Panc1 (cell line): ENCODE data around the gene KPTN. TPM values are rescaled to one million over a fixed set of nuclear protein-coding genes. Genes with fewer than 3 reads are reported as not detected.

Experiments used
- ATAC-seq: fragments of 200-7000 bp; cut with Tn5 transposase; 2 replicates; pipeline ENCODE4 v1.9.1; 2020; ENCODE audit warnings: mild to moderate bottlenecking, moderate library complexity
- BruUV-seq: library from RNA; stranded (reverse); fragments of 400-500 nt; replicated peaks from 2 replicates; lab custom pipeline; 2021; lab: Mats Ljungman, UMichigan
- CTCF ChIA-PET: fragments of 300-600 bp; sonication (Branson Sonifier 250); formaldehyde crosslinking; loops from one replicate; lab custom pipeline; 2022; ENCODE audit warnings: antibody characterized with exemption; lab: Charles Lee
- POLR2A ChIA-PET: fragments of 300-600 bp; sonication (Branson Sonifier 250); formaldehyde crosslinking; loops from one replicate; lab custom pipeline; 2022; ENCODE audit warnings: antibody characterized with exemption; lab: Charles Lee
- DNase-seq: peaks from one replicate; pipeline ENCODE4 v3.0.0-alpha.2; 2010; ENCODE audit warnings: low read depth, low spot score
- H3K27ac ChIP-seq: 2 replicates; pipeline ENCODE4 v1.5.1; 2011; ENCODE audit warnings: mild to moderate bottlenecking, low read length, inconsistent platforms
- H3K27me3 ChIP-seq: fragments of 200-500 bp; sonication (Bioruptor generic); 2 replicates; pipeline ENCODE4 v1.6.0; 2014; ENCODE audit warnings: low read length, inconsistent platforms; ENCODE audit not compliant: control insufficient read depth, insufficient read depth
- H3K36me3 ChIP-seq: fragments of 200-500 bp; sonication (Bioruptor generic); 2 replicates; pipeline ENCODE4 v1.5.1; 2014; ENCODE audit warnings: inconsistent platforms, mild to moderate bottlenecking, low read length, moderate library complexity; ENCODE audit not compliant: control insufficient read depth, insufficient read depth
- H3K4me1 ChIP-seq: 2 replicates; pipeline ENCODE4 v1.5.1; 2011; ENCODE audit warnings: inconsistent platforms, mild to moderate bottlenecking, low read length, moderate library complexity; ENCODE audit not compliant: control insufficient read depth, insufficient read depth
- H3K4me3 ChIP-seq, 2 experiments: 2 replicates each; pipeline ENCODE4 v1.5.1; 2011 to 2012; ENCODE audit warnings: low read depth in 2 of 2, low read length in 2 of 2, mild to moderate bottlenecking in 2 of 2, inconsistent platforms in 1 of 2, moderate library complexity in 1 of 2
- H3K9me3 ChIP-seq: fragments of 200-500 bp; sonication (Bioruptor generic); 2 replicates; pipeline ENCODE4 v1.5.1; 2014; ENCODE audit warnings: low read depth, mild to moderate bottlenecking, inconsistent platforms, low read length, moderate library complexity; ENCODE audit not compliant: control insufficient read depth, insufficient read depth
- POLR2AphosphoS5 ChIP-seq: IDR thresholded peaks from 2 replicates; pipeline ENCODE4 v1.6.1; 2012; ENCODE audit warnings: mild to moderate bottlenecking, low read depth, low read length, moderate library complexity
- SIN3A ChIP-seq: IDR thresholded peaks from 2 replicates; pipeline ENCODE4 v1.6.1; 2012; ENCODE audit warnings: low read depth, mild to moderate bottlenecking, low read length, moderate library complexity, borderline replicate concordance; ENCODE audit not compliant: insufficient read depth
- TCF7L2 ChIP-seq: IDR thresholded peaks from 2 replicates; pipeline ENCODE4 v1.6.1; 2011; ENCODE audit warnings: mild to moderate bottlenecking, low read depth, low read length, inconsistent platforms
- in situ Hi-C: cut with HindIII; loops from 2 replicates; pipeline ENCODE4 v1.10.0; 2016; ENCODE audit warnings: low sequenced_read_pairs, low pct_unique_long_range_greater_than_20kb
- intact Hi-C: fragments of 100-400 bp; cut with micrococcal nuclease; formaldehyde crosslinking; loops from one replicate; pipeline ENCODE4 v1.10.0; 2022; ENCODE audit not compliant: unreplicated experiment
- total RNA-seq: library from RNA; stranded (reverse); gene quantifications from one replicate; pipeline ENCODE4 v1.2.1, GENCODE V29; 2021; ENCODE audit not compliant: unreplicated experiment
- TF ChIP-seq, protein P1 (sequence below), 2 experiments: IDR thresholded peaks; 2 replicates each; pipeline ENCODE4 v1.6.1; 2011 to 2012; ENCODE audit warnings: low read depth in 2 of 2, control low read depth in 1 of 2, low read length in 1 of 2, mild to moderate bottlenecking in 1 of 2, moderate library complexity in 1 of 2; ENCODE audit not compliant: insufficient read depth in 1 of 2
- TF ChIP-seq, protein P2 (sequence below): fragments of 450-650 bp; IDR thresholded peaks from 2 replicates; pipeline ENCODE4 v1.5.1; 2017; ENCODE audit warnings: mild to moderate bottlenecking

The KPTN gene
- total RNA-seq, 1 experiment from 2014 or later: 26.5 TPM

DNA sequence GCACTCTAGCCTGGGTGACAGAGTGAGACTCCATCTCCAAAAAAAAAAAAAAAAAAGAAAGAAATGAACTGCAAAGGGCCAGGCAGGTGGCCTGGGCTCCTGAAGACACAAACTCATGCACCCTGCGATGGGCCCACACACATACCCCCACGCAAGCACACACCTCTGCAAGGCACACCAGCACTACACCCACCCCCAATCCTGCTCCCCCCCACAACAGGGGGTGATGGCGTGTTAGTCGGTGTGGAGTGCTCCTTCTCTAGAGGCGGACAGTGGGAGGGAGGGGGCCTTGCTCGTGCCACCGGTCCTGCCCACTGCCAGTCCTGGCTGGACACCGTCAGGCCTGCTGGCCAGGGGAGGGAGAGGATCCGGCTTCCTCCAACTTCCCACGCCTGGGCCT lies 10.7 kb downstream of the KPTN start:
- intact Hi-C loops: no loop called here
- ChIA-PET CTCF (interaction anchor here (0.7 kb wide), 1 partner anchor 36 kb away, joined by 4 read pairs; no protein-coding TSS in a partner anchor), POLR2A (no interaction called here)
- in situ Hi-C loops: no loop called here
- BruUV-seq: no TSS peak
- H3K4me1 ChIP-seq: no peaks in the 10 kb centered on the region; the same call in none of the 2 replicates
- H3K9me3 ChIP-seq: no peaks in the 10 kb centered on the region
- no peak for DNase-seq
- H3K27me3 ChIP-seq: no peaks in the 10 kb centered on the region; the same call in 1 of the 2 replicates
- no peak overlapping the region for H3K27ac ChIP-seq
- H3K4me3 ChIP-seq: no peak overlapping the region
- TF ChIP-seq SIN3A: no peak
- TF ChIP-seq POLR2AphosphoS5: no peak
- TF ChIP-seq, protein P1, sequence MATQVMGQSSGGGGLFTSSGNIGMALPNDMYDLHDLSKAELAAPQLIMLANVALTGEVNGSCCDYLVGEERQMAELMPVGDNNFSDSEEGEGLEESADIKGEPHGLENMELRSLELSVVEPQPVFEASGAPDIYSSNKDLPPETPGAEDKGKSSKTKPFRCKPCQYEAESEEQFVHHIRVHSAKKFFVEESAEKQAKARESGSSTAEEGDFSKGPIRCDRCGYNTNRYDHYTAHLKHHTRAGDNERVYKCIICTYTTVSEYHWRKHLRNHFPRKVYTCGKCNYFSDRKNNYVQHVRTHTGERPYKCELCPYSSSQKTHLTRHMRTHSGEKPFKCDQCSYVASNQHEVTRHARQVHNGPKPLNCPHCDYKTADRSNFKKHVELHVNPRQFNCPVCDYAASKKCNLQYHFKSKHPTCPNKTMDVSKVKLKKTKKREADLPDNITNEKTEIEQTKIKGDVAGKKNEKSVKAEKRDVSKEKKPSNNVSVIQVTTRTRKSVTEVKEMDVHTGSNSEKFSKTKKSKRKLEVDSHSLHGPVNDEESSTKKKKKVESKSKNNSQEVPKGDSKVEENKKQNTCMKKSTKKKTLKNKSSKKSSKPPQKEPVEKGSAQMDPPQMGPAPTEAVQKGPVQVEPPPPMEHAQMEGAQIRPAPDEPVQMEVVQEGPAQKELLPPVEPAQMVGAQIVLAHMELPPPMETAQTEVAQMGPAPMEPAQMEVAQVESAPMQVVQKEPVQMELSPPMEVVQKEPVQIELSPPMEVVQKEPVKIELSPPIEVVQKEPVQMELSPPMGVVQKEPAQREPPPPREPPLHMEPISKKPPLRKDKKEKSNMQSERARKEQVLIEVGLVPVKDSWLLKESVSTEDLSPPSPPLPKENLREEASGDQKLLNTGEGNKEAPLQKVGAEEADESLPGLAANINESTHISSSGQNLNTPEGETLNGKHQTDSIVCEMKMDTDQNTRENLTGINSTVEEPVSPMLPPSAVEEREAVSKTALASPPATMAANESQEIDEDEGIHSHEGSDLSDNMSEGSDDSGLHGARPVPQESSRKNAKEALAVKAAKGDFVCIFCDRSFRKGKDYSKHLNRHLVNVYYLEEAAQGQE (IDR thresholded peaks at IDR 0.05; ENCODE audit: insufficient read depth in 1 of 2, low read depth in 2 of 2, low read length in 1 of 2): no peak
- TF ChIP-seq, protein P2, sequence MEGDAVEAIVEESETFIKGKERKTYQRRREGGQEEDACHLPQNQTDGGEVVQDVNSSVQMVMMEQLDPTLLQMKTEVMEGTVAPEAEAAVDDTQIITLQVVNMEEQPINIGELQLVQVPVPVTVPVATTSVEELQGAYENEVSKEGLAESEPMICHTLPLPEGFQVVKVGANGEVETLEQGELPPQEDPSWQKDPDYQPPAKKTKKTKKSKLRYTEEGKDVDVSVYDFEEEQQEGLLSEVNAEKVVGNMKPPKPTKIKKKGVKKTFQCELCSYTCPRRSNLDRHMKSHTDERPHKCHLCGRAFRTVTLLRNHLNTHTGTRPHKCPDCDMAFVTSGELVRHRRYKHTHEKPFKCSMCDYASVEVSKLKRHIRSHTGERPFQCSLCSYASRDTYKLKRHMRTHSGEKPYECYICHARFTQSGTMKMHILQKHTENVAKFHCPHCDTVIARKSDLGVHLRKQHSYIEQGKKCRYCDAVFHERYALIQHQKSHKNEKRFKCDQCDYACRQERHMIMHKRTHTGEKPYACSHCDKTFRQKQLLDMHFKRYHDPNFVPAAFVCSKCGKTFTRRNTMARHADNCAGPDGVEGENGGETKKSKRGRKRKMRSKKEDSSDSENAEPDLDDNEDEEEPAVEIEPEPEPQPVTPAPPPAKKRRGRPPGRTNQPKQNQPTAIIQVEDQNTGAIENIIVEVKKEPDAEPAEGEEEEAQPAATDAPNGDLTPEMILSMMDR: no peak
- TF ChIP-seq TCF7L2: no peak
- no peak for ATAC-seq
- H3K36me3 ChIP-seq: no peaks in the 10 kb centered on the region

DNA sequence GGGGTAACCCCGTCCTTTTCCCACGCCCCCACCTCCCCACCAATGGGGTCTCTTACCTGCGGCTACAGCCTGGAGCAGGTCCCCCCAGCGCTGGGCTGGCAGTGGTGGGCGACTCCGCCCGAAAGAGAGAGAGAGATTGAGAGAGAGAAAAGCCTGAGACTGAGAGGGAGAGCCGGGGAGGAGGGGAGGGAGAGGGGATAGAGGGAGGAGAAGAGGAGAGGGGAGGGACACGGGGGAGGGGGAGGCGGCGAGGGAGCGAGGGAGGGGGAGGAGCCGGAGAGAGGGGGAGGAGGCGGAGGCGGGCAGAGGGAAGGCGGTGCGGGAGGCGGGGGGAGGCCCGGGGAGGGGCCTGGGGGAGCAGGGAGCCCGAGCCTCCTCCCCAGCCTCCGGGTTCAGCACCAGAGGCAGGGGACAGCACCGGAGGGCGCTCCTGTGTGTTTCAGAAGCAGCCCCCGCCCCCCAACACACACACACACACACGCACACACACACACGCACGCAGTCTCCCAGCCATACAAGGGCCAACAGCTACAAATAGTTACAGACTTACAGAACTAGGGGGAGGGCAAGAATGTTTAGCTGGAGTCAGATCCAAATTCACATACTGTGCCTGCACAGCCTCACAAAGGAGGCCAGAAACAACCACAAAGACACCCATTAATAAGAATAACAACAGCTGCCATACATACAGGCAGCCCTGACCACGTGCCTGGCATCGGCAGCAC lies 12.1 kb downstream of the KPTN start, which contains the start of gene SLC8A2:
TSS of gene SLC8A2 (minus strand) at position 161 of the 725 bp plus-strand sequence. CDS start 5,490 bp downstream, outside the sequence.
- ChIA-PET POLR2A (no interaction called here), CTCF (interaction anchor here (0.7 kb wide), 1 partner anchor 44 kb away, joined by 4 read pairs; no protein-coding TSS in a partner anchor)
- H3K27me3 ChIP-seq: no peaks in the 10 kb centered on the region; the same call in 1 of the 2 replicates

More for the DNA sequence above, 12.1 kb downstream of the KPTN start, which contains the start of gene SLC8A2:
- BruUV-seq: no TSS peak
- Histone ChIP-seq H3K27ac (no peak within 1 kb of the TSS), H3K9me3 (no peaks in the 10 kb centered on the region), H3K4me1 (no peaks in the 10 kb centered on the region; the same call in none of the 2 replicates), H3K36me3 (no peaks in the 10 kb centered on the region), H3K4me3 (peak within 1 kb of the TSS; percentile 19 to 31; a peak in 3 of 4 replicates)
- DNase-seq (no peak), ATAC-seq (peak; percentile 44; the same call in 1 of the 2 replicates)
- TF ChIP-seq TCF7L2: no peak
- no peak for TF ChIP-seq POLR2AphosphoS5
- TF ChIP-seq, protein P1 (IDR thresholded peaks at IDR 0.05; ENCODE audit: insufficient read depth in 1 of 2, low read depth in 2 of 2, low read length in 1 of 2): peak; percentile 90 to 93
- intact Hi-C loops (no loop called here), in situ Hi-C loops (no loop called here)
